HEK293 (cell line): Measurements from ENCODE around the gene TBCA.

Experiments
- CTCF ChIA-PET: fragments of 350-600 bp; formaldehyde crosslinking; extraction: SDS; loops from one replicate; lab custom pipeline; 2021; ENCODE audit warnings: antibody characterized with exemption; lab: Yijun Ruan, JAX
- POLR2A ChIA-PET: fragments of 300-600 bp; formaldehyde crosslinking; extraction: SDS; loops from one replicate; lab custom pipeline; 2020; ENCODE audit warnings: antibody characterized with exemption, inconsistent platforms; lab: Yijun Ruan, JAX
- H3K27ac ChIP-seq: fragments of 200-500 bp; sonication (Bioruptor generic); 2 replicates; pipeline ENCODE4 v1.5.1; 2014; ENCODE audit warnings: low read depth, low read length, control low read depth, inconsistent platforms; ENCODE audit errors: extremely low read depth
- H3K36me3 ChIP-seq, 2 experiments: fragments of 200-500 bp in 1 of 2; sonication (Bioruptor generic) in 1 of 2; 1 replicate in 1 of 2; 2 replicates in 1 of 2; pipeline ENCODE4 v1.5.1; 2014 to 2017; ENCODE audit warnings: inconsistent platforms in 2 of 2, low read length in 2 of 2; ENCODE audit not compliant: control insufficient read depth in 2 of 2, insufficient read depth in 1 of 2
- H3K4me1 ChIP-seq: fragments of 200-500 bp; sonication (Bioruptor generic); 2 replicates; pipeline ENCODE4 v1.5.1; 2014; ENCODE audit warnings: mild to moderate bottlenecking, low read length, inconsistent platforms; ENCODE audit not compliant: control insufficient read depth, insufficient read depth
- H3K4me3 ChIP-seq: 2 replicates; pipeline ENCODE4 v1.5.1; 2011; ENCODE audit warnings: low read depth, mild to moderate bottlenecking, control low read depth, low read length, moderate library complexity
- H3K9me3 ChIP-seq: fragments of 200-500 bp; sonication (Bioruptor generic); 2 replicates; pipeline ENCODE4 v1.5.1; 2014; ENCODE audit warnings: low read depth, low read length, inconsistent platforms; ENCODE audit not compliant: control insufficient read depth, insufficient read depth
- GLI2 ChIP-seq: fragments of 450-650 bp; formaldehyde crosslinking; IDR thresholded peaks from 2 replicates; pipeline ENCODE4; 2017; ENCODE audit warnings: missing biosample characterization, missing genetic modification characterization, low read depth, borderline replicate concordance
- MZF1 ChIP-seq: fragments of 450-650 bp; formaldehyde crosslinking; IDR thresholded peaks from 2 replicates; pipeline ENCODE4 v1.5.1; 2017; ENCODE audit warnings: missing biosample characterization, missing genetic modification characterization, borderline replicate concordance
- SCRT1 ChIP-seq: fragments of 450-650 bp; formaldehyde crosslinking; IDR thresholded peaks from 2 replicates; pipeline ENCODE4 v1.5.1; 2016; ENCODE audit warnings: missing biosample characterization, missing genetic modification characterization, borderline replicate concordance
- SETDB1 ChIP-seq: IDR thresholded peaks from one replicate; pipeline ENCODE4 v1.6.1; 2017; ENCODE audit warnings: mild to moderate bottlenecking, low read length, moderate library complexity, mixed read lengths; ENCODE audit not compliant: insufficient read length
- TCF7L2 ChIP-seq: IDR thresholded peaks from 2 replicates; pipeline ENCODE4 v1.6.1; 2011; ENCODE audit warnings: low read depth, mild to moderate bottlenecking, inconsistent platforms, low read length, moderate library complexity, borderline replicate concordance
- ZBTB8A ChIP-seq: fragments of 450-650 bp; formaldehyde crosslinking; IDR thresholded peaks from 2 replicates; pipeline ENCODE4 v1.5.1; 2016; ENCODE audit warnings: missing biosample characterization, missing genetic modification characterization
- ZNF211 ChIP-seq: fragments of 450-650 bp; formaldehyde crosslinking; IDR thresholded peaks from 2 replicates; pipeline ENCODE4 v1.5.1; 2016; ENCODE audit warnings: low read depth, missing biosample characterization, missing genetic modification characterization
- ZNF274 ChIP-seq, 2 experiments: fragments of 200-500 bp in 1 of 2; fragments of 450-650 bp in 1 of 2; sonication (Bioruptor generic) in 1 of 2; formaldehyde crosslinking in 1 of 2; IDR thresholded peaks; 2 replicates each; pipeline versions ENCODE4 v1.5.1 to v1.6.1; 2014 to 2016; ENCODE audit warnings: borderline replicate concordance in 1 of 2, inconsistent platforms in 1 of 2, low read length in 1 of 2, missing biosample characterization in 1 of 2, missing genetic modification characterization in 1 of 2
- ZNF354C ChIP-seq: fragments of 450-650 bp; formaldehyde crosslinking; IDR thresholded peaks from 2 replicates; pipeline ENCODE4 v1.5.1; 2016; ENCODE audit warnings: missing biosample characterization, missing genetic modification characterization, low read depth, borderline replicate concordance
- ZNF544 ChIP-seq: fragments of 450-650 bp; formaldehyde crosslinking; IDR thresholded peaks from 2 replicates; pipeline ENCODE4 v1.5.0; 2017; ENCODE audit warnings: missing biosample characterization, missing genetic modification characterization
- ZNF555 ChIP-seq: fragments of 450-650 bp; formaldehyde crosslinking; conservative IDR thresholded peaks from 2 replicates; pipeline ENCODE4 v1.5.1; 2017; ENCODE audit warnings: missing biosample characterization, mild to moderate bottlenecking, missing genetic modification characterization, inconsistent platforms
- ZNF600 ChIP-seq: fragments of 450-650 bp; formaldehyde crosslinking; IDR thresholded peaks from 2 replicates; pipeline ENCODE4 v1.5.1; 2016; ENCODE audit warnings: missing biosample characterization, missing genetic modification characterization
- ZNF621 ChIP-seq: fragments of 450-650 bp; formaldehyde crosslinking; IDR thresholded peaks from 2 replicates; pipeline ENCODE4 v1.5.1; 2017; ENCODE audit warnings: missing biosample characterization, missing genetic modification characterization
- TF ChIP-seq, protein P1 (sequence below): fragments of 450-650 bp; formaldehyde crosslinking; IDR thresholded peaks from 2 replicates; pipeline ENCODE4 v1.5.1; 2016; ENCODE audit warnings: missing biosample characterization, missing genetic modification characterization
- TF ChIP-seq, protein P2 (sequence below): fragments of 450-650 bp; formaldehyde crosslinking; IDR thresholded peaks from 2 replicates; pipeline ENCODE4 v1.5.1; 2016; ENCODE audit warnings: missing biosample characterization, missing genetic modification characterization
- TF ChIP-seq, protein P3 (sequence below): fragments of 450-650 bp; formaldehyde crosslinking; IDR thresholded peaks from 2 replicates; pipeline ENCODE4 v1.5.1; 2016; ENCODE audit warnings: missing biosample characterization, missing genetic modification characterization

Gene TBCA

DNA sequence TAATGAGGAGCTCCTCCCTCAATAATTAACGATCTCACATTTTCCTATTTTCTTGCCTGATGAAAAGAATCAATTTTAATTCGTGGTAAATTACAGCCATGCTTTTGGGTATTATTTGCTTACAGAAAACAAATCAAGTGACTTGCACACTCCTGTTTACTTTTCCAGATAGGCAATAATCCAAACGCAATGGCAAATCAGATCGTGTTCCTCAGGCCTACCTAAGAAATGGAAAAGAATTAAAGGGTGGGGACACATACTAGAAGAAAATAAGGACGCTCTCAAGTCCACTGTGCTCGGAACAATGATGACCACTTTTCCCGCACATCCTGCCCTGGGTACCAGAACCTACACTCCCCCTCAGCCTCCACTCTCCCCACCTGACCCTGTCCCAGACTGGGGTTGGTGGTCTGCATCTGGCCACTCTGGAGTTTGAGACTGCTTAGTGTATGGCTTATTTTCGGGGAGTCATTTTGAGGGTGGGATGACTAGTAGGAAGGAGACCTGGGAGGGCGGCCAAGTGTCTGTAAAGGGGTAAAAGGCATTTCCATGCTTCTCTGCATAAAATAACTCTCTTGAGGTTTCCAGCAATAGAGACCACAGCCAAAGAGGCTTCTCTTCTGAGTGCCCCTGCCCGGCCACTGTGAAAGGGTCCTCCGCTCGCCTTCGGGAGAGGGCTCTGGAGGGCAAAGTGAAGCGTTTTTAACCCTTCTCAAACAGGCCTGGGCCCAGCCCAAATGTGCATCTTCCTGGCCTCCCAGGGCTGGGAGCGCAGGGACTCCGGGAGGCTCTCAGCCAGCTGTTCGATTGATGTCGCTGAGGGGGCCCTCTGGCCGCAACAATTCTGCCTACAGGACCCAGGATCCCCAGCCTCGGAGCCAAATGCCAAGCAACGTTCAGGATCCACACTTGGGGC is 133.1 kb downstream of the TBCA start (continued):
- TF ChIP-seq, protein P1, sequence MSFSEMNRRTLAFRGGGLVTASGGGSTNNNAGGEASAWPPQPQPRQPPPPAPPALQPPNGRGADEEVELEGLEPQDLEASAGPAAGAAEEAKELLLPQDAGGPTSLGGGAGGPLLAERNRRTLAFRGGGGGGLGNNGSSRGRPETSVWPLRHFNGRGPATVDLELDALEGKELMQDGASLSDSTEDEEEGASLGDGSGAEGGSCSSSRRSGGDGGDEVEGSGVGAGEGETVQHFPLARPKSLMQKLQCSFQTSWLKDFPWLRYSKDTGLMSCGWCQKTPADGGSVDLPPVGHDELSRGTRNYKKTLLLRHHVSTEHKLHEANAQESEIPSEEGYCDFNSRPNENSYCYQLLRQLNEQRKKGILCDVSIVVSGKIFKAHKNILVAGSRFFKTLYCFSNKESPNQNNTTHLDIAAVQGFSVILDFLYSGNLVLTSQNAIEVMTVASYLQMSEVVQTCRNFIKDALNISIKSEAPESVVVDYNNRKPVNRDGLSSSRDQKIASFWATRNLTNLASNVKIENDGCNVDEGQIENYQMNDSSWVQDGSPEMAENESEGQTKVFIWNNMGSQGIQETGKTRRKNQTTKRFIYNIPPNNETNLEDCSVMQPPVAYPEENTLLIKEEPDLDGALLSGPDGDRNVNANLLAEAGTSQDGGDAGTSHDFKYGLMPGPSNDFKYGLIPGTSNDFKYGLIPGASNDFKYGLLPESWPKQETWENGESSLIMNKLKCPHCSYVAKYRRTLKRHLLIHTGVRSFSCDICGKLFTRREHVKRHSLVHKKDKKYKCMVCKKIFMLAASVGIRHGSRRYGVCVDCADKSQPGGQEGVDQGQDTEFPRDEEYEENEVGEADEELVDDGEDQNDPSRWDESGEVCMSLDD (tag by site-specific recombination), result no peak
- TF ChIP-seq TCF7L2, result no peak

DNA sequence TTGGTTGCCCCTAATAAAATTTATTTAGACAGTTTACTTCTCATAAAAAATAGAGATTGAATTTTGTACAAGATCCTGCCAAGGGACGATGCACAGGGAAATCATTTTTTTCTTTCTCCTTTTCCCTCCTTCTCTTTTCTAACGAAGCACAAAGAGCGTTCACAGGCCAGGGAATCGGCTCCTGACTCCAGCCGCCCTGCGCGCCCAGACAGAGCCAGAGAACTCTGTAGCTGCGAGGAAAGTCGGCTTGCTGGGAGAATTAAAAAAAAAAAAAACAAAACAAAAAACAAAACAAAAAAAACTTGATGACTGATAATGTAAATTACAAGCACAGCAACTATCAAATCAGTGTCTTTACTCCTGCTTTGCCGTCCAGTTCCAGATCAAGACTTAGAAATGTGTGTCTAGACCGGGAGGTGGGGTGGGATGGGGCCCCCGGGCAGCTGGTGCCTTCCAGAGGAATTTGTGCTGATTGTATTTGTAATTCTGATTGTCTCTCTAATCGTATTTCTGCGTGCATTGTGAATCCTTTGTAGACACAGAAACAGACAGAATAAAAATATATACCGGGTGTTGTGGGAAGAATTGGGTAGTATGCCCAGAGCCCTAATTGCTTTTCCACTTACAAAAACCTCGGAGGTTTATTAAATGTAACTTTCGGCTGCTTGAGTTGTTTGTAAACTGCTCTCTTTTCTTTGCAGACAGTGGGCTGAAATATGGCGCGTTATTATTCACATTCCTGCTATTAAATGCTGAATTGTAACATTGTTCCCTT is 134.0 kb downstream of the TBCA start:
- CTCF ChIA-PET, result no interaction called here
- Histone ChIP-seq H3K9me3 (no peaks in the 10 kb centered on the region), H3K4me1 (no peaks in the 10 kb centered on the region; the same call in 1 of the 2 replicates), H3K36me3 (no peaks in the 10 kb centered on the region), H3K27ac (no peak overlapping the region), H3K4me3 (no peak overlapping the region)
- POLR2A ChIA-PET, result no interaction called here
- TF ChIP-seq, protein P2, sequence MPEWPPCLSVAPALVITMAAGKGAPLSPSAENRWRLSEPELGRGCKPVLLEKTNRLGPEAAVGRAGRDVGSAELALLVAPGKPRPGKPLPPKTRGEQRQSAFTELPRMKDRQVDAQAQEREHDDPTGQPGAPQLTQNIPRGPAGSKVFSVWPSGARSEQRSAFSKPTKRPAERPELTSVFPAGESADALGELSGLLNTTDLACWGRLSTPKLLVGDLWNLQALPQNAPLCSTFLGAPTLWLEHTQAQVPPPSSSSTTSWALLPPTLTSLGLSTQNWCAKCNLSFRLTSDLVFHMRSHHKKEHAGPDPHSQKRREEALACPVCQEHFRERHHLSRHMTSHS (tag by site-specific recombination), result no peak
- TF ChIP-seq GLI2 (tag by site-specific recombination), result no peak
- TF ChIP-seq ZBTB8A (tag by site-specific recombination), result no peak
- TF ChIP-seq ZNF544, result no peak
- TF ChIP-seq SCRT1 (tag by site-specific recombination), result no peak
- TF ChIP-seq ZNF600 (tag by site-specific recombination), result no peak
- TF ChIP-seq, protein P3, sequence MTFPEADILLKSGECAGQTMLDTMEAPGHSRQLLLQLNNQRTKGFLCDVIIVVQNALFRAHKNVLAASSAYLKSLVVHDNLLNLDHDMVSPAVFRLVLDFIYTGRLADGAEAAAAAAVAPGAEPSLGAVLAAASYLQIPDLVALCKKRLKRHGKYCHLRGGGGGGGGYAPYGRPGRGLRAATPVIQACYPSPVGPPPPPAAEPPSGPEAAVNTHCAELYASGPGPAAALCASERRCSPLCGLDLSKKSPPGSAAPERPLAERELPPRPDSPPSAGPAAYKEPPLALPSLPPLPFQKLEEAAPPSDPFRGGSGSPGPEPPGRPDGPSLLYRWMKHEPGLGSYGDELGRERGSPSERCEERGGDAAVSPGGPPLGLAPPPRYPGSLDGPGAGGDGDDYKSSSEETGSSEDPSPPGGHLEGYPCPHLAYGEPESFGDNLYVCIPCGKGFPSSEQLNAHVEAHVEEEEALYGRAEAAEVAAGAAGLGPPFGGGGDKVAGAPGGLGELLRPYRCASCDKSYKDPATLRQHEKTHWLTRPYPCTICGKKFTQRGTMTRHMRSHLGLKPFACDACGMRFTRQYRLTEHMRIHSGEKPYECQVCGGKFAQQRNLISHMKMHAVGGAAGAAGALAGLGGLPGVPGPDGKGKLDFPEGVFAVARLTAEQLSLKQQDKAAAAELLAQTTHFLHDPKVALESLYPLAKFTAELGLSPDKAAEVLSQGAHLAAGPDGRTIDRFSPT (tag by site-specific recombination), result no peak
- TF ChIP-seq ZNF354C, result no peak
- no peak for TF ChIP-seq ZNF211
- no peak for TF ChIP-seq MZF1 (tag by site-specific recombination)
- no peak for TF ChIP-seq ZNF555

DNA sequence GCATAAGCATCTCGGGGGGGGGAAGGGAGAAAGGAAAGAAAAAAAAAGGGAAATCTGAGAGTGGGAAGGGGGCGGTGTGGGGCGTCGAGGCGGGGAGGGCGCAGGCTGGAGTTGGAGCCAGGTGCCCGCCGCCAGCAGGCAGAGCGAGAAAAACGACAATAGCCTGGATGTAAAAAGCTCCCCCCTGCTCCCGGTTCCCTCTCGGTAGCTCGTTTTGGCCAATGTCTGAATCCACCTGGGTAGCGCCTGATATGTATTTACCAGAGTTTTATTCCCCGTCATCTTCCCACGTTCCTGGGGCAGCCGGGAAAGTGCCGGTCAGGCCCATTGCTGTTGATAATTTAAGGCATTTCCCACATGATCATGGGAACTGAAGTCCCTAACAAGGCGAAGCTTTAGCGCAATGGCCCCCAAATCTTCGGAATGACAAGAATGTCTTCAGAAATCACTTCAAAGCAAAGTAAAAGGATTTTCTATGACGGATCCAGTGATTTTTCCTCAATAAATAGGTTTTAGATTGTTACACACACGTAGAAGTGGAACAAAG is 134.7 kb downstream of the TBCA start:
- TF ChIP-seq SETDB1, result no peak
- no peak for TF ChIP-seq ZNF274 (IDR thresholded peaks at IDR 0.05; ENCODE audit: low read length)
- TF ChIP-seq ZNF274 (tag by site-specific recombination; IDR thresholded peaks at IDR 0.05; ENCODE audit: borderline replicate concordance), result no peak
- TF ChIP-seq ZNF354C, result no peak
- TF ChIP-seq ZNF621, result no peak
- TF ChIP-seq, all 188 proteins: peak for 0
- Histone ChIP-seq H3K27ac (no peak overlapping the region), H3K36me3 (no peaks in the 10 kb centered on the region), H3K9me3 (no peaks in the 10 kb centered on the region), H3K4me3 (no peak overlapping the region), H3K4me1 (no peaks in the 10 kb centered on the region; the same call in 1 of the 2 replicates)
- POLR2A ChIA-PET, result no interaction called here
- CTCF ChIA-PET, result no interaction called here
